ENCODE results near the gene POU3F2.

POU3F2 gene

DNA sequence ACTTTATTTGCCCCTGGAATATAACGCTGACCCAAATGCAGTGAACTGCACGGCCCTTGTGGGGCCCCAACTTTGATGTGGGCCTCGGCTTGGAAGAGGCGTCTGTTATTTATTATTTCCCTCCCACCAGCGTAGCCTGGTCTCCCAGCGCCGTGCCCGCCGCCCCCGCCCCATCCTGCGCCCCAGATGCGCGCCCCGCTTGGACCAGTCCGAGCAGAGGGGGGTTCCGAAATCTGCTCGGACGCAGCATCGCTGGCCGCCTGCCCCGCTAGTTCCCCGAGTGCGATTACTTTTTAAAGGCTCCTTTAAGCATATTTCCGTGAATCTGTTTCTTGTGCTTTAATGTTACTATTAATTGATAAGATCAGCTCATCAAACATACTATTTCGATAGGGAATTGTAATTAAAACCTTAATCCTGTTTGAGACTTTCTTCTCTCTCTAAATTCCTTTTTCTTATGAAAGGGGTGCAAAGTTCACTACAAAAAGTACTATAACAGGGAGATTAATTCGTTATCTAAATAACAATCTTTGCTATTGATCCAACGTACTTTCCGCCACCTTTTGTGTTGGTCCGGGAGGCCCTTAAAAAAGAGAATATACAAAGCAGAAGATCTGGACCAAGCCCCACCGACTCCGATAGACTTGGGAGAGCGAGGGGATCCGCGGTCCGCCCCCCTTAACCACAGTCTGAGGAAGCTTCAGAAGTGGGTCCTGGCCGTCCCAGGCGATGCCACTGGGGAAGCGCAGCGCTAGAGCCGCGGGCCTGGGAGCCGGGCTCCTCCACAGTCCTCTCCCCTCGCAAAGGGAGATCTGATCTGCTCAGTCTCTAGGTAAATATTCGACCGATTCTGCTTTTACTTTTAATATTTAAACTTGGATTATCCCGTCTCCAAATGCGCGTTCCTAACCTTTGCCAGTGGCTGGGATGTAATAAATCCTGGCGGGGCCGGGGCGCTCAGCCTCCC, 10.2 kb downstream of the POU3F2 start:
- no peak for DNase-seq

DNA sequence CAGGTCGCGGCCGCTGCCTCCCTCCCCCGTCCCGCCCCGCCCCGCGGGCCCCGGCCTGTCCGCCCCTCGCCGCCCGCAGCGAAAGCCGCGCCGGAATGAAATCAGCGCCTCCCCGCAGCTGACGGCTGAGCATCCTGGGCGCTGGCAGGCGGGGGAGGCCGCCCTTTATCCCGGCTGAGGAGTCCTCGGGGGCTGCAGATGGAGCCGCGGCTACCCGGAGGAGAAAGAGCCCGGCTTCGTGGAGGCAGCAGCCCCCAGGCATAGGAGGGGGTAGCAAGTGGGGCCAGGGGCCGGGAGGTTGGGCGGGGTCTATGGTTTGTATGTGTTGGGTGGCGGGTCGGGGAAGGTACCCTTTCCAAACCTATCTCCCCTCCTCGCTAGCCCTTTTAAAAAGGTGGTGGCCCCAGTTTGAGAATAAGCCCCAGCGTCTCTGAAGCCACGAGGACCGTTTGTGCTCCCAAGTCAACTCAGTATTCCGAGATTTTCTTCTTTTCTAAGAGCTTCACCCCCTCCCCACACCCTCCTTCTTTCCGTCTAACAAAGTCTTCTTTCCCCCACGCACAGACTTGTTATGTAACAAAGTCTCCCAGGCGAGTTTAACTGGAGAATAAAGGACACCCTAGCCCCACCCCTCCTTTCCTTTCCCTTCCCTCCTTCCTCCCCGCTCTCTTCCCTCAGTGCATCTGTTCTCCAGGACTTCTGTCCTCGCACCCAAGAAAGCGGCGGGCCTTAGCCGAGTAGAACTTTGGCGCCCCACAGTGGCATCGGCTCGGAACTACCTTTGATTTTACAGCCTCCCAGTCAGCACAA, 11.0 kb downstream of the POU3F2 start:
- peak; percentile 65 for DNase-seq

DNA sequence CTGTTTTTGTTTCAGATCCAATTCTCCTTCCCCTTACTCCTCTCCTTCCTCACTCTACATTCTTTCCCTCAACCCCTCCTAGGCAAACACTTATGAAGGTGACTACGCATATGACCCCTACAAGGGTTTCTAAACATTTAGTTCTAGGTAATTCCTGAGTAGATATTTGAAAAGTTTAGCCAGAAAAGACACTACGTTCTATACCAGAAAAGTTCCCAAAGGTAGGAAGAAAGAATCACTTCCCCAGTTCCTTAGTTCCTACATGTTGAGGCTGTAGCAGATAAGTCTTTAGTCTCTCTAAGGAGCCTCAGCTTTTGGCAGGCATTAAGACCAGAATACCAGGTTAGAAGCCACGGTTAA, 11.6 kb downstream of the POU3F2 start:
- DNase-seq, result no peak

DNA sequence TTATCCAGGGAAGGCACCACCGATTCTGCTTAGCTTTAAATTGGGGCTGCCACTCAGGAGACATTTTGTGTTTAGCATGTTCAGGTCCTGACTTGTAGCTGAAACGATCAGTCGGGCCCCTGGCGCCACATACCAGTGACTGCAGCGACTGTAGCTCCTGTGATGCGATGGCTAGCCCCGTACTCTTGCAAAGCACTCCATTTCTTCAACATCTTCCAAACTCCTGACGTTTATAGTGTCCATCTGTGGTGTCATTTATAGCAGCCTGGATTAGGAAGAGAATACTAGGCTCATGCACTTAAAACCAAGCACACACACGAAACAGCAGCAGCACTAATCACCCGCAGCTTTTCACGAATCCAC, 13.0 kb downstream of the POU3F2 start:
- no peak for DNase-seq

DNA sequence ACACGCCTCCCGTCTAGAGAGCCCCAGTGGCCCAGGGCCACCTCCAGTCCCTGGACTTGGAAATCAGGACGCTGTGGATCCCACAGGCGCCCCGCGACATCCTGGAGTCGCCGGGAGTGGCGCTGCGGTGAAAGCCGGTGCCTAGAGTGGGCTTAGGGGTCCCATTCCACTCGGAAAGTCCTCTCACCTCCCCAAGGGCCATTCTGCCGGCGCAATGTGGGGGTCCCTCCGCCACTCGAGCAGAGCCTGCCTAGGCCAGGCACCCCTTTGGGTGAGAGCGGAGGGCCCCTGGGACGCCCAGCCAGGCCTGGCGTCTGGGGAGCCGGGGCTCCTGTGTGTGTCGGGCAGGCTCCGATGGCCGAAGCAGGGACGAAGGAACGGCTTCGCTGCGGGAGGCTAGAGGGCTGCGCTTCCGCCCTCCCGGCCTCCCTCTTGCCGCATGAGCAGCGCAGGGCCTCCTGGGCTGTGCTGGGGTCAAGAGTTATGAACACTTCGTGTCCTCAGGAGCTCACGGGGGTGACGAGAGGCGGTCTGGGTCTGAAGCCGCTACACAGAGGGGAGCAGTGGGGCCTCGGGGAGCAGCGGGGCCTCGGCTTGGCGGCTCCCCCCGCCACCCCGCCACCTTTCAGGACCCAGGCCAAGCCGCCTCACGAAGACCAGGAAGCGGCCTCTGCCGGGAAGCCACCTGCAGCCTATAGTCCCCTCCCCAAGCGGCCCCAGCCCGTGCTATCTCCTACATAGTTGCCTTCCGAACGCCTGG, 13.6 kb downstream of the POU3F2 start:
- DNase-seq, result no peak

DNA sequence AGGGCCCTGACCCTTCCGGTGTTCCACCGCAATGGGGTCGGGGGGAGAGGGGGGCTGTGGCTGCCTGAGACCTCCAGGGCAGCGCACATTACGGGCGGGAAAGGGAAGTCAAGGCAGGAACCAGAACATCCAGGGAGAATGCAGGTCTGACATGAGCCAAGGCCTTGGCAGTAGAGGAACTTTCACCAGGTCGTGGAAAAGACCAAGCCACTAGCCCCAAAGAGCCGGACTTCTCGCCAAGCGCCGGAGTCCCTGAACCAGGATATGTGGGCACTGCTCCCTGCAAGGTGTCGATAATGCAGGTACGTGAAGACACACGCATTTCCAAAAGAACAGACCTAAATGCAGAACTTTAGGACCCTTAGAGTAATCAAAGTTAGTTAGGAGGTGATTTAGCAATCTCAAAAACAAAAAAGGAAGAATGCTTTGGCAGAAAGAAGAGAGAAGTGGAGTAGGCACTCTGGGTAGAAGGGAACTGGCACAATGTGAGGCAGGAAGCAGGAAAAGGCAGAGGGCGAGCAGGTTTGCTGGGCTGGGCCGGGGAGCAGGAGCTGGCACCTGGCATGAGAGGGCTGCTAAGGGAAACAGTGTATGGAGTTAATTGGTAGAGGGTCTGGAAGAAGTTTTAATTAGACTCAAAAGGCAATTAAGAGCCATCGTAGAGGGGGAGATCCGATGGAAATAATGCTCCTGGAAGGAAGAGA, 14.3 kb downstream of the POU3F2 start:
- DNase-seq, result no peak

DNA sequence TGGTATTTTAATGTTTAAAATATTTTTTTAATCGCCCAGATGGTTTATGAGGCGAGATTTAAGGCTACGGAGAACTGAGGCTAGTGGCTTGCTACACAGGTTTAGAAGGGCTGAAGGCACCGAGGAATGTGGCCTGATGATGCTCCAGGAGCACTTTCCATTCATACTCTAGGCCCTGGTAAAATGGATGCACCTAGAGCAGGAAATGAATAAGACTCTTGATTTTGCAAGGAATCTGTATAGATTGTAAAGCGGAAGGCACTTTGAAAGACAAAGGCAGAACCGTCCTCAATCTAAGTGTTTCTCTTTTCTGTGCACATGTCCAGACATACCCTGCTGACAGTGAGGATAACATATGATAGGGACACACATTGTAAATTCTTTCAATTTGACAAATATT, 30.1 kb downstream of the POU3F2 start:
- DNase-seq, result no peak

DNA sequence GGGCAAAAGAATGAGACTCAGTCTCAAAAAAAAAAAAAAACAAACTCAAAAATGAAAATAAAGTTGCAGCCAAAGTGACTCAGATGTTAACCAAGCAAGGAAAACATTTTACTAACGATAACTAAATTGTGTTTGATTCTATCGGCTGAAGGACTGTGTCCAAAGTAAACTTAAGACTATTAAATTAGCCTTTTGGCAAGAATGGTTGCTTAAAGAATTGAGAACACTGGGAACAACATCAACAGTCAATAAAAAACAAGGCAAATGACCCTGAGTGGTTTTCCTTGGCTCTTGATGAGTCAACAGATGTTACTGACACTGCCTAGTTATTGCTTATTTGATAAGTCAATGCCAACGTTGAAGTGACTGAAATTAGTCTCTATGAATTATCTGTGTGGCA, 36.7 kb downstream of the POU3F2 start:
- DNase-seq, result no peak

DNA sequence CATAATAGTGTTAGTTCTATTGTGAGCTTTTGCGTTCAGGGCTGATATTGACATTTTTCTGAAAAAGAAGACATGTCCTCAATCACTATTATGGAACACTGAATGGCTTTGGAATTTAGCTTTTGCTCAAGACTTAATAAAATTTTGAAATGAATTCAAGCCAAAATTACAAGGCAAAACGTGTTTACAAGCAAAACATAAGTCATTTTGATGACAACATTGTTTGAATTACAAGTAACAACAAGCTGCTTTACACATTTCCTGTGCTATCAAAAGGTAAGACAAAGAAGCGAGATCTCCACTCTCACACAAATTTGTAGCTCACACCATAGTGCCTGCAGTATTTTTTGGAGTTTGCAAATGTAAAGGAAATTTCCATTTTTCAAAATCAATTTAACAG, 37.4 kb downstream of the POU3F2 start:
- DNase-seq, result no peak

DNA sequence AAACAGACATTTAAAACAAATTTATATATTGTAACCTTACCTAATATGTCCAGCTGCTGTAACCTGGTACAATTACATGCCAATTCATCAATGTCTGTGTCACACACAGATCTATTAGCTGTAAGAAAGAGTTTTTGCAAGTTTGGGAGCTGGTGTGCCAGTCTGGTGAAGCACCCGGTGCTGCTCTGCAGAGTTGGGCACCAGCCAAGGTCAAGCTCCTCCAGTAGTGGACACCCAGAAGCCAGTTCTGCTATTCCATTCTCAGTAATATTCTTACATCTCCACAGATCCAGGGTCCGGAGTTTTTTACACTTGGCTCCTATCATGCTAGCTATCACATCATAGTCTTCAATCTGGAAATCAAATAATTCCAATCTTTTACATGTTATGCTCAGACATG, 41.0 kb downstream of the POU3F2 start:
- no peak for DNase-seq

DNA sequence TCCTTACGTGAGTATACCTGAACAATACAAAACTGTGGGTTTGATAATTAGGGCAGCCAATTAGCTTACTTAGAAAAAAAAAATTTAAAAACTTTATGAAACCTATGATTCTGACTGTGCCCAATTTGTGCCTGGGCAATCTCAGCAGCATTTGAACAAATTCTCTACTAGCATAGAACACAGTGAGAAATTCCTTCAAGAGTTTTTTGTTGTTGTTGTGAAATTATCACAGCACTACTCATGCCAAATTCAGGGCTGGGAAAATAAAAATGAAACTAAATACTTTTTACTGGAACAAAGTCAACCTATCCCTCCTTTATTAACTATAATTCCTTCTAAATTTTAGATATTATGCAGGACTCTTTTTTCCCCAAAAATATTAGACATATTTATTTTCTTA, 42.9 kb downstream of the POU3F2 start:
- DNase-seq, result no peak

DNA sequence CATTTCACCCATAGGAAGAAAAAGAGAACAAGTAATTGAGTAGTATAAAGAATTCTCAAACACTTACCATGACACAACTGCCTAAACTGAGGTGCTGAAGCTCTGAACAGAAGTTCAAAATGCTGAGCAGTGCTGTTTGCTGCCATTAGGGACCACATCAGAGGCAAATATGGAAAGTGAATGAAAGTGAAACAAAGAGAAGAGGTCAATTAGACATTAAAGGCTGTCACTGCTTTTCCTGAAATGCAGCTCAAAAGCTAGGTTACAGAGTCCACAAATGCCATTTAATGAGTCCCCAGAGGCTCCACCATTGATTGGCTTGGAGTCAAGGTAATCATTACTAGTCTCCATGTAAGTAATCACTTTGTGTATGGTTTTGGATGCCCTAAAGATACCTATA, 46.1 kb downstream of the POU3F2 start:
- no peak for DNase-seq

DNA sequence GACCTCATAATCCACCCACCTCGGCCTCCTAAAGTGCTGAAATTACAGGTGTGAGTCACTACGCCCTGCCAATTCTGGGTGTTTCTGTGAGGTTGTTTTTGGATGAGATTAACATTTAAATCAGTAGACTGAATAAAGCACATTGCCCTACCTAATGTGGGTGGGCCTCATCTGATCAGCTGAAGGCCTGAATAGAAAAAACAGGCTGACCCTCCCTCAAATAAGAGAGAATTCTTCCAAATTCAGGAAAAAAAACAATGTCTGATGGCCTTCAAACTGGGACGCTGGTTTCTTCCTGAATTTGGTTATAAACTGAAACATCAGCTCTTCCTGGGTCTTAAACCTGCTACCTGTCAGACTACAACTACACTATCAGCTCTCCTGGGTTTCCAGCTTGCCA, 51.0 kb downstream of the POU3F2 start:
- no peak for DNase-seq

DNA sequence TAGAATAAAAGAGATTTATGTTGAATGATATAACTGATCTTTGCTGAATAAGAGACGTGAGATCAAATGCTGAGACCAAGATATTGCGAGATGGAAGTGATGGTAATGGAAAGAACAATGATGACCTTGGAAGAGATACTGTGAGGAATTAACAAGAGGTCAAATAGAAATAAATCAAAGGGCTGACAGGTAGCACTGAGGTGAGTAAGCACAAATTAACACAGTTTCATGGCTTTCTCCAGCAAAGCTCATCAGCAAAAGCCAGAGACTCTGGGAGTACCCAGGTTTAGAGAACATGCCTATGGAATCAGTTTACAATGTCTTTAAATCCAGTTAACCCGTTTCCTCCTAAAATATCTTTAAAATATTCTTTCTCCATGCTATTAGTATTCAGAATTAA, 53.3 kb downstream of the POU3F2 start:
- DNase-seq, result no peak
